H1 (cell line): ENCODE data around the gene DOCK8.

ENCODE experiments used
- EGR1 ChIP-seq: IDR thresholded peaks from 2 replicates; pipeline ENCODE4 v1.6.1; 2011; ENCODE audit warnings: low read depth, low read length, borderline replicate concordance
- POLR2A ChIP-seq, 2 experiments: IDR thresholded peaks; 1 replicate in 1 of 2; 2 replicates in 1 of 2; pipeline ENCODE4 v1.6.1; 2011; ENCODE audit warnings: low read depth in 2 of 2, low read length in 2 of 2, mild to moderate bottlenecking in 2 of 2; ENCODE audit errors: control extremely low read depth in 1 of 2
- POU5F1 ChIP-seq: IDR thresholded peaks from 2 replicates; pipeline ENCODE4 v1.6.1; 2011; ENCODE audit warnings: low read depth, mild to moderate bottlenecking, low read length, moderate library complexity

GRCh38 chr9:227860-228259, 13.2 kb downstream of the DOCK8 start:
- TF ChIP-seq POLR2A (IDR thresholded peaks at IDR 0.05; ENCODE audit: control extremely low read depth in 1 of 2, low read depth in 2 of 2, low read length in 2 of 2) (no peak), EGR1 (no peak), POU5F1 (no peak)
